Adrenal gland (tissue), 12 donors: ENCODE data around the gene ICA1. TPM values are rescaled to one million over a fixed set of nuclear protein-coding genes. Genes with fewer than 3 reads are reported as not detected.

Experiments
- DNase-seq, 7 donors: peaks; one replicate each; pipeline ENCODE4 v3.0.0-alpha.2; 2019 to 2020
- H3K27ac ChIP-seq, 5 donors: fragments of 200-600 bp; sonication (generic) in 4 of 5; 1 replicate in 3 of 5; 2 replicates in 2 of 5; pipeline versions ENCODE4 v1.5.1 to v1.8.0; 2016 to 2020; ENCODE audit warnings: mild to moderate bottlenecking in 1 of 5
- H3K27me3 ChIP-seq: fragments of 200-600 bp; 2 replicates; pipeline ENCODE4 v1.8.0; 2021
- H3K36me3 ChIP-seq, 2 donors: fragments of 200-600 bp; replicated peaks in 1 of 2; 1 replicate in 1 of 2; 2 replicates in 1 of 2; pipeline versions ENCODE4 v1.5.1 to v1.8.0; 2018 to 2022
- H3K4me1 ChIP-seq, 2 donors: fragments of 200-600 bp; replicated peaks in 1 of 2; 1 replicate in 1 of 2; 2 replicates in 1 of 2; pipeline versions ENCODE4 v1.5.1 to v1.8.0; 2018 to 2021
- H3K4me3 ChIP-seq, 4 donors: fragments of 200-600 bp; sonication (generic) in 3 of 4; one replicate each; pipeline ENCODE4 v1.5.1; 2016 to 2018
- H3K9me3 ChIP-seq, 3 donors: fragments of 200-600 bp; sonication (generic) in 1 of 3; replicated peaks in 1 of 3; 1 replicate in 2 of 3; 2 replicates in 1 of 3; pipeline versions ENCODE4 v1.5.1 to v1.8.0; 2016 to 2021
- CTCF ChIP-seq, 6 experiments: fragments of 450-650 bp in 4 of 6; fragments of 200-600 bp in 2 of 6; sonication (generic) in 1 of 6; IDR thresholded peaks; 1 replicate in 5 of 6; 2 replicates in 1 of 6; pipeline versions ENCODE4 v1.5.1 to v1.8.0; 2016 to 2021; ENCODE audit warnings: antibody characterized with exemption in 6 of 6, mild to moderate bottlenecking in 2 of 6, moderate library complexity in 1 of 6
- POLR2A ChIP-seq, 2 donors: fragments of 450-650 bp; IDR thresholded peaks; one replicate each; pipeline ENCODE4 v1.6.1; 2017; ENCODE audit warnings: antibody characterized with exemption in 2 of 2, mild to moderate bottlenecking in 2 of 2, moderate library complexity in 1 of 2
- WGBS, 4 donors: extraction: QIAGEN DNeasy Blood & Tissue Kit in 2 of 4; methylation state at CpG; one replicate each; pipeline versions ENCODE4 v1.1.5 to v1.1.7; 2013 to 2017; 5-methylcytosine and 5-hydroxymethylcytosine counted together
- intact Hi-C, 2 donors: fragments of 100-400 bp; cut with DNase I; formaldehyde crosslinking; loops; one replicate each; pipeline versions ENCODE4 v1.14.1 to v1.15.0; 2022 to 2023
- polyA plus RNA-seq, 3 donors: library from polyadenylated mRNA; stranded (reverse); fragments of 200-250 nt in 2 of 3; fragments of 350-450 nt in 1 of 3; fragmentation: Illumina TruSeq in 1 of 3; extraction: RNeasy Lipid Tissue Mini Kit (QIAGEN cat#74804) in 1 of 3; gene quantifications; one replicate each; pipeline ENCODE4 v1.2.3, GENCODE V29; 2013 to 2014
- total RNA-seq, 9 donors: library from RNA; depleted of rRNA in 4 of 9; stranded (reverse); fragments of >200 nt in 4 of 9; fragments of 120-200 nt in 1 of 9; fragmentation: NEBNext Ultra II Directional in 1 of 9; extraction: Animal tissue kit (Norgen Biotek cat#: 25700) in 1 of 9; gene quantifications; one replicate each; pipeline versions ENCODE4 v1.1.0 to v1.2.4, GENCODE V29; 2013 to 2023
- donor health status: healthy with polysubstance abuse.
- donor health status: Bipolar disorder and iron deficiency.
- donor health status: DM: yes; HTN: yes; CAD: no.
- donor health status: DM: no; HTN: no; CAD: no.
- donor health status: DM: no; HTN: no; CAD: no.
- donor health status: DM: yes; HTN: yes; CAD: no.

ICA1 gene
- total and polyA plus RNA-seq, 12 donors = 5.0 to 16.1 (median 8.4) TPM; not detected in 1

- no peak for DNase-seq
- intact Hi-C loops = no loop called here
- no peaks in the 10 kb centered on the region for H3K27me3 ChIP-seq
- H3K36me3 ChIP-seq = no peaks in the 10 kb centered on the region
- 75 to 88% (median 79%) methylated on average over 2 of the region's 2 CpGs for WGBS, 4 donors
- no peaks in the 10 kb centered on the region for H3K9me3 ChIP-seq
- no peaks in the 10 kb centered on the region for H3K4me1 ChIP-seq
- no peak for TF ChIP-seq POLR2A (IDR thresholded peaks at IDR 0.05)
- no peak for TF ChIP-seq CTCF (IDR thresholded peaks at IDR 0.05)
- H3K27ac ChIP-seq = no peak overlapping the region
- H3K4me3 ChIP-seq = no peak overlapping the region
These were observed 144.8 kb downstream of the ICA1 start for GRCh38 chr7:8117195-8117594.

- Histone ChIP-seq H3K36me3 (no peaks in the 10 kb centered on the region), H3K27me3 (no peaks in the 10 kb centered on the region), H3K9me3 (no peaks in the 10 kb centered on the region), H3K4me1 (no peaks in the 10 kb centered on the region), H3K27ac (no peak overlapping the region), H3K4me3 (no peak overlapping the region)
- 74 to 83% (median 81%) methylated on average over 3 of the region's 3 CpGs for WGBS, 4 donors
- intact Hi-C loops = no loop called here
- no peak for DNase-seq
- TF ChIP-seq POLR2A (IDR thresholded peaks at IDR 0.05) (no peak), CTCF (IDR thresholded peaks at IDR 0.05) (no peak)
These were observed 146.2 kb downstream of the ICA1 start for GRCh38 chr7:8115547-8116402.

- no peaks in the 10 kb centered on the region for H3K36me3 ChIP-seq
- H3K27ac ChIP-seq = no peak overlapping the region
- no peak overlapping the region for H3K4me3 ChIP-seq
- intact Hi-C loops = no loop called here
- DNase-seq = no peak
- no peaks in the 10 kb centered on the region for H3K9me3 ChIP-seq
- WGBS, 4 donors = 84 to 91% (median 88%) methylated on average over 4 of the region's 4 CpGs
- no peaks in the 10 kb centered on the region for H3K27me3 ChIP-seq
- TF ChIP-seq CTCF (IDR thresholded peaks at IDR 0.05) = no peak
- no peak for TF ChIP-seq POLR2A (IDR thresholded peaks at IDR 0.05)
- no peaks in the 10 kb centered on the region for H3K4me1 ChIP-seq
These were observed 147.8 kb downstream of the ICA1 start for GRCh38 chr7:8114175-8114574.

- WGBS, 4 donors = 68 to 88% (median 84%) methylated on average over 2 to 3 of the region's 3 CpGs
- Histone ChIP-seq H3K4me1 (no peaks in the 10 kb centered on the region), H3K27me3 (no peaks in the 10 kb centered on the region), H3K9me3 (no peaks in the 10 kb centered on the region), H3K36me3 (no peaks in the 10 kb centered on the region), H3K4me3 (no peak overlapping the region), H3K27ac (no peak overlapping the region)
- TF ChIP-seq POLR2A (IDR thresholded peaks at IDR 0.05) (no peak), CTCF (IDR thresholded peaks at IDR 0.05) (no peak)
- intact Hi-C loops = no loop called here
- DNase-seq = no peak
These were observed 148.8 kb downstream of the ICA1 start for GRCh38 chr7:8113184-8113583.
